Activated CD8-positive, alpha-beta memory T cell treated with anti-CD3 and anti-CD28 coated beads for 1 hour (primary cell): ENCODE data around the gene HJURP.

ENCODE experiments used
- DNase-seq, 2 donors: peaks; one replicate each; pipeline ENCODE4 v3.0.0-alpha.2; 2020; ENCODE audit warnings: low read depth in 1 of 2; ENCODE audit errors: extremely low read depth in 1 of 2

HJURP gene

DNA sequence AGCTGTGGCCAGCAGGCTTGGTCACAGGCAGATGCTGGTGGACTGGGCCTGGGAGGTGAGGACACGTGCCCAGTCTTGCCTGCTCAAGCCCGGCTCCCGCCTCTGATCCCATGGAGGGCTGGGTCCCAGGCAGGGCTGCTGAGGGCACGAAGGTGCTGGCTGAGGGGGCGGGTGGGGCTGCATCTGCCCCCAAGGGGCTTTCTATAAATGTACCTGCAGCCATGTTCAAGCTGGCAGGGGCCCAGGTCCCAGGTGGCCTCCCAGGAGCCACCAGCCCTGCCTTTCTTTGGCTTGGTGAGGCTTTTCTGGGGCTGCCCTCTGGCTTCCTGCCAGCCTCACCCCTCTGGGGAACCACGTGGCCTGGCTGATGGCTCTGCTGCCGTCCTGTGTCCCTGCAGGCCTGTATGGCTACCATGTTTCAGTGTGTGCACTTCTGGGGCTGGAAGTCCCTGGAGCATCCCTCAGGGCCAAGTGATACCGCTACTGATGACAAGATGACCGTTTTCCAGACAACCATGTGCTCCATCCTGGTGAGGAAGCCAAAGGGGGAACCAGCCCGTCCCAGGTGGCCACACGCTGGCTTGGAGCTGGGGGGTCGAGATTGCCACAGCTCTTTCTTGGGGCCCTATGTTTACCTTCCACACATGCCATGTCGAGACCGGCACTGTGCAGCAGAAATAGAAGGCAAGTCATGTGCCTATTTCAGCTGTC is 23.2 kb downstream of the HJURP start:
- DNase-seq, result no peak

DNA sequence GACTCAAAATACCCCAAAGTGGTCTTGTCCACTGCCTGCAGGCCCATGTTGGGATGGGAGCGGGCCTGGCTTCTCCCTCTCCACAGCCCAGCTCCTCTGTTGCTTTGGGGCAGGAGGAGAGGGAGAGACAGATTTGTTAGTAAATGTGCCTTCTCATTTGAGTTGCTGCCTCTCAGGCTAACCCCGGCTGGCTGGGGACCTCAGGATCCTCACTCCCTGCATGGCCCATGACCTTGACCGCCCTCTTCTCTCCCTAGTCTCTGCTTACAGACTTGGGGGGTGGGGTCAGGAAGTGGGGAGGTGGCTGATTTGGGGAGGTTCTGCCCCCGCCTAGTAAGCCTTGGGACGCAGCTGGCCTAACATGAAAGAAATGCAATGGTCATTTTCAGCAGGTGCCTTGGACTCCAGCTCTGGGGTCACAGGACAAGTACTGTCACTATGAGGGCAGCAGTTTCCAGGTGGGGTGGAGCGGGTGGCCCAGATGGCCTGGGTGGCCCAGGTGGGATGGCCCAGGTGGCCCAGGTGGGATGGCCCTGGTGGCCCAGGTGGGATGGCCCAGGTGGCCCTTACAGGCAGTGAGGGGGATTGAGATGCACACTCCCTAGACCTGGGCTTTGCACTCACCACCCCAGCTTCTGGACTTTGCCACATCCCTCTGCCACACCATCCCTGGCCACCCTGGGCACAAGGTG is 24.1 kb downstream of the HJURP start:
- no peak for DNase-seq

GRCh38 chr2:233829193-233830110 is 24.9 kb downstream of the HJURP start:
- no peak for DNase-seq

DNA sequence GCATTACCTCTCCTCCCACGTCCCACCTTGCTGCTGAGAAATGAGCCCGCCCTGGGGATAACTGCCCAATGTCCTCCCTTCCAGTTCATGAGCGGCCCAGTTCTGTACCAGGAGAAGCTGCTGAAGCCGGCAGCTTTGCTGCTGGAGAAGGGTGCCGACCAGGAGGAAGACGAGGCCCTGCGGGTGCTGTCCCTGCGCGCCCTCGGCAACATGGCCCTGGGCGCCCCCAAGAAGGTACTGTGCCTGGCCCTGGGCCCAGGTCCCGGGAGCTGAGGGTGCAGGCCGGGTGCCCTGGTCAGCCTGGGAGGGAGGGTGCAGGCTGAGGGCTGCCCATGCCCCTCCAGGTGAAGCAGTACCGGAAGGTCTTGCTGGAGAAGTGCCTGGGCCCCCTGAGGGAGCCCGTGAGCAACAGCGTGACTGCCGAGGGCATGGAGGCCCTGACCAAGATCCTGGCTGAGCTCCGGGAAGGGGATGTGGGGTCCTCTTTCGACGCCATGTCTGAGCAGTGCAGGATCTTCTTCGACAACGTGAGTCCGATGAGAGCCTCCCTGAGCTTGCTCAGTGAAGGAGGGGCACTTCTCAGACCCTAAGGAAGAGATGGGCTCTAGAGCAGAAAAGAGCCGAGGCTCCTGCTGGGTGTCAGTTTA is 25.7 kb downstream of the HJURP start:
- DNase-seq, result no peak

DNA sequence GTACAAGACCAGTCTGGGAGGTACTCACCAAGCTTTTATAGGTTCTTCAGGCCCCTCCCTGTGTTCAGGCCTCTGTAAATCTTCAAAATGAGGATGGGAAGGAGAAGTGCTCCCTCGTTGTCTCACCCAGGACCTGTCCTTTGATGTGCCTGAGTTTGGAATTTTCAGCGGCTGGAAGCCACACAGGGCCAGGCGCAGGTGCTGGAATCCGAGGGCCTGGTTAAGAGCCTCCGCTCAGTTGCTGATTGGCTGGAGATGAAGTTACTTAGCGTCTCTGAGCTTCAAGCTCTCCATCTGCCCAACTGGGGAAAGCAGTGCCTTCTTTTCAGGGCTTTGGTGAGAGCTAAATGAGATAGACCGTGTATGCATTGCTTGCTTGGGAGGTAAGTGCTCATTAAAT is 30.0 kb downstream of the HJURP start:
- no peak for DNase-seq

- DNase-seq, result no peak
Measured at GRCh38 chr2:233823731-233824121, 30.6 kb downstream of the HJURP start.

GRCh38 chr2:233822781-233823730 is 31.3 kb downstream of the HJURP start:
- no peak for DNase-seq

DNA sequence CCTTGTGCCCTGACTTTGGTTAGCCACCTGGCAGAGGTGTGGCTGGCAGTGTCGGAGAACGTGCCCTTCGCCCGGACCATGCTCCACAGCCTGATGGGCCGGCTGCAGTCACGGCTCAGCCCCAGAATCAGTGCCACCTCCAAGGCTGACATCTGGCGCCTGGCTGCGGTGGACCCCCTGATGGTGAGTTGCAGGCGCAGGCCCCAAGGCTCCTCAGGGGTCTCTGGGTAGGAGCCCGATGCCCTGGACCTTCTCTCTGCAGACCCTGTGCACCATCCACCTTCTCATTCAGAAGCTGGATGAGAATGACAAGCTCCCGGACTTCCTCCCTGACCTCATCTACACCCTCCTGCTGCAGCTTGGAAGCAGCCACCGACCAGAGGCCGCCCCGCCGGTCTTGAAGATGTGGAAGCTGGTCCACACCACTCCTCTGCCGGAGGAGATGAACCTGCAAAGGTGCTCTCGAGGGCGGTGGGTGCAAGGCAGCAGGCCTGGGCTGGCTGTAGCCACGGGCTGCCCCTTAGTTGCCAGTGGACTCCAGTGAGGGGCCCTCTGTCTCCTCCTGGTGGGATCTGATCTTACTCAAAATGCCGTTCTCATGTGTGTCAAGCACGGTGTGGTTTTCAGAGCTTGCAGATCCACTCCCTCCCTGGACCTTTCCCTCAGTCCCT is 32.1 kb downstream of the HJURP start:
- no peak for DNase-seq

DNA sequence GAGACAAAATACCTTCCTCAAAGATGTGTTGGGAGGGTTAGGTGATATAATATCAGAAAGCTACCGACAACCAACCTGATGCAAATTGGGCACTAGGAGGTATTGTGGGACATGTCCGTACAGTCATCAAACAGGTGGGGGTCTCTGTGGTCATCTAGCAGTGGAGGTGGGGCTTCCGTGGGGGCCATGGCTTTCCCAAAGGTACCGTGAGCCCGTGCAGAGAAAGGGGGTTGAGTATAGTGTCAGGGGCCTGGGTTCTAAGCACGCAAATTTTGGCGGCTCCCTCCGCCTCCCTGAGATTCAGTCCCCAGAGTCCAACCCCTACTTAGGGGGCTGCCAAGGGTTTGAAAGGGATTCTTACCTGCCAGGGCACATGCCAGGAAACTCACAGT is 32.6 kb downstream of the HJURP start:
- no peak for DNase-seq

GRCh38 chr2:233821196-233821595 is 33.1 kb downstream of the HJURP start:
- DNase-seq, result no peak

DNA sequence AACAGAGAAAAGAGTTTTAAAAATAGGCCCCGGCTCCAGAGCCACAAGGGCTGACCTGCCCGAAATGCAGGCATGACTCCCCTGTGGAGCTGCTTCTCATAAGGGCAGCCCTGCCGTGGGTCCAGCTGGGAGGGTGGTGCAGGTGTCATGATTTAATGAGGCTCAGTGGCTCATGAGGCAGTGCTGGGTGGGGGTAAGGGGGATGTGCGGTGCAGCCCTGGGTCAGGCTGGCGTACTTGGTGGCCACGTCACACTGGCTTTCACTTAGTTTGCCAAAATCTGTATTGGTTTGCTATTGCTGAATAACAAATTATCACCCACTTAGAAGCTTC is 33.6 kb downstream of the HJURP start:
- DNase-seq, result no peak

DNA sequence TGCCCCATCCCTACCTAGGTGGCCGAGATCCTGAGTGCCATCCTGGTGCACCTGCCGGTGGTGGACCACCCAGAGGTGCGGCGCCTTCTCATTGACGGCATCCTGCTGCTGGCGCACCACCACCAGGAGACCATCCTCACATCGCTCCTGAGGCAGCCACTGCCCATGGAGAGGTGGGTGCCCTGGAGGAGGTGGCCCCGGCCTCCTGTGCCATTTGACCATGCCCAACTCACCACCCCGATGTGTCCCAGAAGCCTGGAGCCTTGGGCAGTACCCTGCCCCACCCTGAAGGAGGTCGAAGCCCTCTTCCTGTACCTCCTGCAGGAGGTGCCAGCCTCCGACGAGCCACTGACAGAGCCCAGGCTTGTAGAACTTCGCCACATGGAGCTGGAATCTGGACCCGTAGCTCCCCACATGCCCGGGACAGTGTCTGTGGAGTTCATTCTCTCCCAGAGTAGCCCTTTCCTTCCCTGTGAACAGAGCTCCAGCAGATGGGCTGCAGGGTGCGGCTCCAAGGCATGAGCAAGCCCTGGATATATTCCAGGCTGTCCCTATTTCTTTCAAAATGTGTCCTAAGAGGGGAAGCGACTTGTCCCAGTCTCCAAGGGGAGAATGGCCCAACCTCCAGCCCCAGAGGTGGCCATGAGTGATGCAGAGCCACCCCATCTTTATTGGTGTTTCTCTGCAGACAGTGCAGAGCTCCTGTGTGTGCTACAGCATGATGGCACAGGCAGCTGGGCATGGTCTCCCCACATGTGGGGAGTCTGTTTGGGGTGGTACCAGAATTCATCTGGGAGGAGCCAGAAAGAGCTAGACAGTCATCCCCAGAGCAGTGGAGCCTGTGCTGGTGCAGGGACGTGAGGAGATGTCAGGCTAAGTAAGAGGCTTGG is 34.2 kb downstream of the HJURP start:
- DNase-seq, result no peak

GRCh38 chr2:233818639-233819621 is 35.4 kb downstream of the HJURP start:
- no peak for DNase-seq

DNA sequence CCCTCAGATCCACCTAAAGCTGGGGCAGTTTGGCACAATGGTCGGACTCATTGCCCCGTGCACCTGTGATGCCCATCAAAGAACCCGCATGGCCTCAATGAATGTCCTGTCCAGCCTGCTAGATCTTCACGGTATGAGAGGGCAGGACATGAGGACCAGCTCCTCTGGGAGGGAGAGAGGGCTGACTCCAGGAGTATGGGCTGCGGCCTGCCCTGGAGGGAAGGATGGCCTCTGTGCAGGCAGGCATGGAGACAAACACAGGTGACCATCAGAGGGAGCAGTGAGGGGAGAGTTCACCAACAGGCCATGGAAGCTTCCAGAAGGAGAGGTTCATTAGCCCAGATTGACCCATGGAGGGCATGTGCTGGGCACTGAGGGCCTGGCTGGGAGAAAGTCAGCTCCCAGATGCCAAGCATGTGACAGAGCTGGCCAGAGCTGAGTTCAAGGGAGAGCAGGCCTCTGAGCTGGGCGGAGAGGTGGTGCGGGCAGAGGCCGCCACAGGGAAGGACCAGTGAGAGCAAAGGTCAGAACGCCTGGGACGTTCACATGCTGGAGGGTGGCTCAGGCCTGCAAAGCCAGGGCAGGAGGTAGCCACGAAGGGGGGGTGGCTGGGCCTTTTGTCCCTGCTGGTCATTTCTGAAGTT is 36.2 kb downstream of the HJURP start:
- no peak for DNase-seq

DNA sequence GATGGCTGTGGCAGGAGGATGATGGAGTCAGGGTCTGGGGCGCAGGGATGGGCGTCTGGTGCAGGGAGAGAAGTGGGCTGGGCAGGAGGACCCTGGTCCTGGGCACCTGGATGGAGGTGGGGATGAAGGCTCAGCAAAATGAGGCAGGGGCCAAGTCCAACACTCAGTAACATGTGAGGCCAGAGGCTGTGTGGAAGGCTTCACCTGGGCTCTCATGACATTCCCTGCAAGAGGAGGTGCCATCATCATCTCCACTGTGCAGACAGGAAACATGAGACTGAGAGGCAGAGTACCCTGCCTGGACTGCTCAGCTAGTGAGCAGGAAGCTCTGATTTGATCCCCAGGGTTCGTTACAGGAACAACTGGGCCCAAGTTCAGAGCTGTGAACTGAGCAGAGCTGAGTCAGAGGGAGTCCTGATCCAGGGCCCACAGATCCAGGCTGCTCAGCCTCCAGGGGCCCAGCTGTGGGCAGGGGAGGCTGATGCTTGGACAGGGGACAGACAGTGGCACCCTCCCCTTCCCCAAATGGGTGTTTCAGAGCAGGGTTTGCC is 36.9 kb downstream of the HJURP start:
- no peak for DNase-seq

DNA sequence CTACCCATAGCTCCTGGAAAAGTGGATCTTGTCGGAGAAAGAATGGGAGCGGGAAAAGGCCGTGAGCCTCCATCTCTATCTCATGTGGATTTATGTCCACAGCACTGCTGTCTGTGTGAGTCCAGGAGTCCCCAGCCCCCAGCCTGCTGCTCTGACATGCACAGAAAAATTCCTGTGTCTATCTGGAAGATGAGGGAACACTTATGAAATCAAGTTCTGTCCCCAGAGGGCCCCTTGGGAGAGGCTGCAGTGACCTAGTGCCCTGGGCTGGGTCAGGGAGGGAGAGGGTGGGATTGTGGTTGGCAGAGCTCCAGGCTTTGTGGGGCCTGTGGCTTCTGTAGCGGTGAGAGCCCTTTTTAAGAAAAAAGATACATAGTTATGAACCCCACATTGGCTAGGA is 37.6 kb downstream of the HJURP start:
- DNase-seq, result no peak

- DNase-seq, result no peak
Measured at GRCh38 chr2:233816334-233816733, 38.0 kb downstream of the HJURP start.
